Progenitor cell of endocrine pancreas (in vitro differentiated cells): ENCODE results near the gene DNM2. TPM values are rescaled to one million over a fixed set of nuclear protein-coding genes. Genes with fewer than 3 reads are reported as not detected.

Source experiments
- DNase-seq: peaks from one replicate; pipeline ENCODE4 v3.0.0; 2021; ENCODE audit warnings: low spot score; ENCODE audit not compliant: unreplicated experiment
- H3K27ac Mint-ChIP-seq: 2 replicates; pipeline ENCODE4 v1.8.0; 2021; ENCODE audit warnings: mild to moderate bottlenecking, moderate library complexity, mixed read lengths
- H3K27me3 Mint-ChIP-seq: 2 replicates; pipeline ENCODE4 v1.8.0; 2021; ENCODE audit warnings: mixed read lengths
- H3K36me3 Mint-ChIP-seq: 2 replicates; pipeline ENCODE4 v1.8.0; 2022; ENCODE audit warnings: mixed read lengths; ENCODE audit not compliant: insufficient read depth
- H3K4me1 Mint-ChIP-seq: 2 replicates; pipeline ENCODE4 v1.8.0; 2021; ENCODE audit warnings: low read depth, mixed read lengths
- H3K4me3 Mint-ChIP-seq: 2 replicates; pipeline ENCODE4 v1.8.0; 2021; ENCODE audit warnings: low read depth, mild to moderate bottlenecking, moderate library complexity, mixed read lengths
- H3K9me3 Mint-ChIP-seq: 2 replicates; pipeline ENCODE4 v1.8.0; 2021; ENCODE audit warnings: low read depth, mixed read lengths
- total RNA-seq: library from RNA; stranded (reverse); gene quantifications from 2 replicates; pipeline ENCODE4 v1.2.1, GENCODE V29; 2021
- TF ChIP-seq, protein P1 (sequence below): fragments of 200-600 bp; sonication (generic); IDR thresholded peaks from one replicate; pipeline ENCODE4 v1.5.0; 2021; ENCODE audit warnings: antibody characterized with exemption, mild to moderate bottlenecking; ENCODE audit not compliant: unreplicated experiment

DNM2 gene
- total RNA-seq, 1 donor from 2014 or later, result 124 TPM

DNA sequence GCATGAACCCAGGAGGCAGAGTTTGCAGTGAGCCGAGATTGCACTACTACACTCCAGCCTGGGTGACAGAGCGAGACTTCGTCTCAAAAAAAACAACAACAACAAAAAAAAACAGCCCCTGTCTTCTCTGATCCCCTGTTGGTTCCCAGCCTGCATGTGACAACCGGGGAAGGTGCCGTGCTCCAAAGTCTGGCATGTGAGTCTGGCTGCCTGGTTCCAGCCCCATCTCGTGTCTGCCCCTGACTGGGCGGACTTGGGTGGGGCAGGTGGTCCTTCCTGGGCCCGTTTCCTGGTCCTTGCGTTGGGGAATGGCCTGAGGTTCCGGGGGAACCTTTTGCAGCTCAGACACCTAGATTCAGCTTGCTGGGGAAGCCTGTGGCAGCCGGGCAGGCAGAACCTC, 50.5 kb downstream of the DNM2 start:
- no peak overlapping the region for H3K4me3 Mint-ChIP-seq
- no peak overlapping the region for H3K27ac Mint-ChIP-seq
- no peak for DNase-seq
- H3K9me3 Mint-ChIP-seq, result no peaks in the 10 kb centered on the region
- TF ChIP-seq, protein P1, sequence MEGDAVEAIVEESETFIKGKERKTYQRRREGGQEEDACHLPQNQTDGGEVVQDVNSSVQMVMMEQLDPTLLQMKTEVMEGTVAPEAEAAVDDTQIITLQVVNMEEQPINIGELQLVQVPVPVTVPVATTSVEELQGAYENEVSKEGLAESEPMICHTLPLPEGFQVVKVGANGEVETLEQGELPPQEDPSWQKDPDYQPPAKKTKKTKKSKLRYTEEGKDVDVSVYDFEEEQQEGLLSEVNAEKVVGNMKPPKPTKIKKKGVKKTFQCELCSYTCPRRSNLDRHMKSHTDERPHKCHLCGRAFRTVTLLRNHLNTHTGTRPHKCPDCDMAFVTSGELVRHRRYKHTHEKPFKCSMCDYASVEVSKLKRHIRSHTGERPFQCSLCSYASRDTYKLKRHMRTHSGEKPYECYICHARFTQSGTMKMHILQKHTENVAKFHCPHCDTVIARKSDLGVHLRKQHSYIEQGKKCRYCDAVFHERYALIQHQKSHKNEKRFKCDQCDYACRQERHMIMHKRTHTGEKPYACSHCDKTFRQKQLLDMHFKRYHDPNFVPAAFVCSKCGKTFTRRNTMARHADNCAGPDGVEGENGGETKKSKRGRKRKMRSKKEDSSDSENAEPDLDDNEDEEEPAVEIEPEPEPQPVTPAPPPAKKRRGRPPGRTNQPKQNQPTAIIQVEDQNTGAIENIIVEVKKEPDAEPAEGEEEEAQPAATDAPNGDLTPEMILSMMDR, result no peak
- H3K27me3 Mint-ChIP-seq, result no peaks in the 10 kb centered on the region
- H3K4me1 Mint-ChIP-seq, result no peaks in the 10 kb centered on the region
- peaks cover 8% of the 10 kb centered on the region for H3K36me3 Mint-ChIP-seq

DNA sequence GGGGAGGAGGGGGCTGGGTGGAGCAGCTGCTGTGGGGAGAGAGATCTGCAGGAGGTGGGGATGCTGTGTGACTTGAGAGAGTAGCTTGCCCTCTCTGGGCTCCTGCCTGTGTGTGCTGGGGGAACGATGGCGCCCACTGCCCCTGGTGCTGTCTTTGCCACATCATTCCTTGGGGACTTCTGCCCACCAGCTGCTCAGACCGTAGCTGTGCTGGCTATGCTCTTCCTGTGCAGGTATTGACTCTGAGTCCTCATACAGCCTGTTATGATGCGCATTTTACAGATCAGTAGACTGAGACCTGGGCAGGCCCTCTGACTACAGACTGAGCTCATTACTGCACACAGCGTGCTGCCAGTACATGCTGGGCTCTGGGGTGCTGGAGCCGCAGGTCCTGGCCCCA, 51.1 kb downstream of the DNM2 start:
- Mint-ChIP-seq H3K27ac (no peak overlapping the region), H3K27me3 (no peaks in the 10 kb centered on the region), H3K4me3 (no peak overlapping the region), H3K9me3 (no peaks in the 10 kb centered on the region), H3K36me3 (peaks cover 8% of the 10 kb centered on the region), H3K4me1 (no peaks in the 10 kb centered on the region)
- TF ChIP-seq, protein P1, result no peak
- DNase-seq, result no peak

DNA sequence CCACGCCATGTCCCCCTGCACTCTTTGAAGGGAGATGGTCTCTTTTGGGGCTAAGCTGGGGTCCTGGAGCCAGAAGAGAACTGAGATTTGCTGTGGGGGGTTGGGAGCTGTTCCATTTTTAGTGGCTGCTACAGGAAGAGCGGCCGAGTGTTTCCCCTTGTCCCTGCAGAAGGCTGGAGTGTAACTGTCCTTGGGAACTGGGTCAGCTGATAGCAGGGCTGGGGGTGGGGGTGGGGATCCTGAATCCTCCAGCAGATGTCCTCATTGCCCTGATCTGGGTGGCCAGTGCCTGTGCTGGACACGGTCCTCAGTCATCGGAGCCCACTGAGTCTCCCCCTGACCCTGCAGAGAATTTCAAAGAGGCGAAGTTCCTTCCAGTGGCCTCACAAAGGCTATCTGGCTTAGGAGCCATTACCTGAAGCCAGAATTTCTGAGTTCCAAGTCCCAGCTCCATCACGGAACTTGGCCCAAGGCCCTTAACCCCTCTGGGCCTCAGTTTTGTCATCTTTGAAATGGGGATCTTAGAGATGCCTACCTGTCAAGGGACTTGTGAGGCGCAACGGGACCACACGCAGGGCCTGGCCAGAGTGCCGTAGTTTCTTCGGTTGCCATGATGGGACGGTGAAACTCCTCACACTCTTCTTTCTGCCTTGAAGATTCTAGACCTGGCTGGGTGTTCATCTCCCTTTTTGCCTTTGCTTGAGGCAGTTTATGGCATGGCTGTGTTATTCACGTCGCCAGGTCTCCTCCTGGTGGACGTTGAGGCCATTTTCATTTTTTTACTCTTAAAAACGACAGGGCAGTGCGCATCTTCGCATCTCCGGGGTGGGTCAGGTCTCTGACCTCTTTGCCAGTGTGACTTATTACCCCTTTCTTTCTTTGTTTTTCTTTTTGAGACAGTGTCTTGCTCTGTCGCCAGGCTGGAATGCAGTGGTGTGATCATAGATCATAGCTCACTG, 51.9 kb downstream of the DNM2 start:
- Mint-ChIP-seq H3K27me3 (no peaks in the 10 kb centered on the region), H3K4me3 (no peak overlapping the region), H3K4me1 (no peaks in the 10 kb centered on the region), H3K27ac (no peak overlapping the region), H3K36me3 (peaks cover 8% of the 10 kb centered on the region), H3K9me3 (no peaks in the 10 kb centered on the region)
- no peak for DNase-seq
- TF ChIP-seq, protein P1, result no peak

DNA sequence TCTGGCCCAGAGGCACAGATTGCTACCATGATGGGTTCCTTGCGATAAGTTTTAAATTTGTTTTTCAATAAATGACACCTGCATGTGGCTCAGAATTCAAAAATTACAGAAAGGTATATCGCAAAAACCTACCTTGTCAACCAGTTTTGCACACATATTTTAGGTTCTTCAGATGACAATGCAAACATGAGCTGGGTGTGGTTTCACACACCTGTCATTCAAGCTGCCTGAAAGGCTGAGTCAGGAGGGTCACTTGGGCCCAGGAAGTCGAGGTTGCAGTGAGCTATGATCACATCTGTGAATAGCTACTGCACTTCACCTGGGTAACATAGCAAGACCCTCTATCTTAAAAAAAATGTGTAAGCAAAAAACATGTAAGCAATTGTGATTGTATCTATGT, 56.1 kb downstream of the DNM2 start:
- H3K36me3 Mint-ChIP-seq, result peaks cover 13% of the 10 kb centered on the region
- H3K4me3 Mint-ChIP-seq, result no peak overlapping the region
- no peak overlapping the region for H3K27ac Mint-ChIP-seq
- H3K9me3 Mint-ChIP-seq, result no peaks in the 10 kb centered on the region
- DNase-seq, result no peak
- H3K27me3 Mint-ChIP-seq, result no peaks in the 10 kb centered on the region
- H3K4me1 Mint-ChIP-seq, result no peaks in the 10 kb centered on the region
- TF ChIP-seq, protein P1, result no peak

DNA sequence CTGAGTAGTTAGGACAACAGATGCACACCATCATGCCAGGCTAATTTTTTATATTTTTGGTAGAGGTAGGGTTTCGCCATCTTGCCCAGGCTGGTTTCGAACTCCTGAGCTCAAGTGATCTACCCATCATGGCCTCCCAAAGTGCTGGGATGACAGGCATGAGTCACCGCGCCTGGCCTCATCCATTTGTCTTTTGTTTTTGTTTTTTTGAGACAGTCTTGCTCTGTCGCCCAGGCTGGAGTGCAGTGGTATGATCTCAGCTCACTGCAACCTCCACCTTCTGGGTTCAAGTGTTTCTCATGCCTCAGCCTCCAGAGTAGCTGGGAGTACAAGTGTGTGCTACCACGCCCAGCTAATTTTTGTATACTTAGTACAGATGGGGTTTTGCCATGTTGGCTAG, 57.0 kb downstream of the DNM2 start:
- no peak for DNase-seq
- H3K9me3 Mint-ChIP-seq, result no peaks in the 10 kb centered on the region
- TF ChIP-seq, protein P1, result no peak
- no peak overlapping the region for H3K27ac Mint-ChIP-seq
- H3K4me3 Mint-ChIP-seq, result no peak overlapping the region
- H3K36me3 Mint-ChIP-seq, result peaks cover 14% of the 10 kb centered on the region
- no peaks in the 10 kb centered on the region for H3K4me1 Mint-ChIP-seq
- no peaks in the 10 kb centered on the region for H3K27me3 Mint-ChIP-seq
